ENCODE data around the gene MAD2L2.

DNA sequence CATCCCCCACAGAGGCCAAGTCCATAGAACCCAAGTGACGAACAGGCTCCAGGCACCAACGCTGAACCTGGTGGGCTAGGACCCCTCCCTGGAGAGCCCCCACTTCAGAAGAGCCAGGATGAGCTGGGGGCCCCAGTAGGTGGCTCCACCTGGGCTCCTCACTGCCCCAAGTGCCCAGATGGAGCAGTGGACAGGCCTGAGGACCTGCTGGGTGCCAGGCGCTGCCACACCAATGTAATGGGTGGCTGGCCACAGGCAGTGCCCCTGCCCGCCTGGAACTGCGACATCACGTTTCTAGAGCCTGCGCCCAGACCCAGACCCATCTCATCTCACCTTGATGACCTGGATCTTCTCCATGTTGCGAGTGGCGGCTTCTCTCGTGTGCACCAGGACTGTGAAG, 5.6 kb downstream of the MAD2L2 start:
- TF ChIP-seq ELF4 (CRISPR knock-in tag; IDR thresholded peaks at IDR 0.05; ENCODE audit: low read depth) (no peak), NFE2L1 (CRISPR knock-in tag; IDR thresholded peaks at IDR 0.05) (no peak), PREB (CRISPR knock-in tag; IDR thresholded peaks at IDR 0.05; ENCODE audit: borderline replicate concordance) (no peak), TEAD4 (CRISPR knock-in tag; IDR thresholded peaks at IDR 0.05) (no peak), TCF7 (CRISPR knock-in tag; IDR thresholded peaks at IDR 0.05; ENCODE audit: low read depth) (no peak)
- TF ChIP-seq, protein P1, sequence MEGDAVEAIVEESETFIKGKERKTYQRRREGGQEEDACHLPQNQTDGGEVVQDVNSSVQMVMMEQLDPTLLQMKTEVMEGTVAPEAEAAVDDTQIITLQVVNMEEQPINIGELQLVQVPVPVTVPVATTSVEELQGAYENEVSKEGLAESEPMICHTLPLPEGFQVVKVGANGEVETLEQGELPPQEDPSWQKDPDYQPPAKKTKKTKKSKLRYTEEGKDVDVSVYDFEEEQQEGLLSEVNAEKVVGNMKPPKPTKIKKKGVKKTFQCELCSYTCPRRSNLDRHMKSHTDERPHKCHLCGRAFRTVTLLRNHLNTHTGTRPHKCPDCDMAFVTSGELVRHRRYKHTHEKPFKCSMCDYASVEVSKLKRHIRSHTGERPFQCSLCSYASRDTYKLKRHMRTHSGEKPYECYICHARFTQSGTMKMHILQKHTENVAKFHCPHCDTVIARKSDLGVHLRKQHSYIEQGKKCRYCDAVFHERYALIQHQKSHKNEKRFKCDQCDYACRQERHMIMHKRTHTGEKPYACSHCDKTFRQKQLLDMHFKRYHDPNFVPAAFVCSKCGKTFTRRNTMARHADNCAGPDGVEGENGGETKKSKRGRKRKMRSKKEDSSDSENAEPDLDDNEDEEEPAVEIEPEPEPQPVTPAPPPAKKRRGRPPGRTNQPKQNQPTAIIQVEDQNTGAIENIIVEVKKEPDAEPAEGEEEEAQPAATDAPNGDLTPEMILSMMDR (IDR thresholded peaks at IDR 0.05): no peak
- TF ChIP-seq, protein P2, sequence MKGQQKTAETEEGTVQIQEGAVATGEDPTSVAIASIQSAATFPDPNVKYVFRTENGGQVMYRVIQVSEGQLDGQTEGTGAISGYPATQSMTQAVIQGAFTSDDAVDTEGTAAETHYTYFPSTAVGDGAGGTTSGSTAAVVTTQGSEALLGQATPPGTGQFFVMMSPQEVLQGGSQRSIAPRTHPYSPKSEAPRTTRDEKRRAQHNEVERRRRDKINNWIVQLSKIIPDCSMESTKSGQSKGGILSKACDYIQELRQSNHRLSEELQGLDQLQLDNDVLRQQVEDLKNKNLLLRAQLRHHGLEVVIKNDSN (CRISPR knock-in tag; IDR thresholded peaks at IDR 0.05): no peak
- TF ChIP-seq, protein P3, sequence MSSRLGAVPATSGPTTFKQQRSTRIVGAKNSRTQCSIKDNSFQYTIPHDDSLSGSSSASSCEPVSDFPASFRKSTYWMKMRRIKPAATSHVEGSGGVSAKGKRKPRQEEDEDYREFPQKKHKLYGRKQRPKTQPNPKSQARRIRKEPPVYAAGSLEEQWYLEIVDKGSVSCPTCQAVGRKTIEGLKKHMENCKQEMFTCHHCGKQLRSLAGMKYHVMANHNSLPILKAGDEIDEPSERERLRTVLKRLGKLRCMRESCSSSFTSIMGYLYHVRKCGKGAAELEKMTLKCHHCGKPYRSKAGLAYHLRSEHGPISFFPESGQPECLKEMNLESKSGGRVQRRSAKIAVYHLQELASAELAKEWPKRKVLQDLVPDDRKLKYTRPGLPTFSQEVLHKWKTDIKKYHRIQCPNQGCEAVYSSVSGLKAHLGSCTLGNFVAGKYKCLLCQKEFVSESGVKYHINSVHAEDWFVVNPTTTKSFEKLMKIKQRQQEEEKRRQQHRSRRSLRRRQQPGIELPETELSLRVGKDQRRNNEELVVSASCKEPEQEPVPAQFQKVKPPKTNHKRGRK (CRISPR knock-in tag; IDR thresholded peaks at IDR 0.05; ENCODE audit: borderline replicate concordance): no peak
